Measurements from ENCODE around the gene VSIG2.

GRCh38 chr11:124746621-124747243 lies 5.3 kb downstream of the VSIG2 start:
- TF ChIP-seq EP300 (IDR thresholded peaks at IDR 0.05) (peak in 1 of 2 donors; percentile 27), CTCF (IDR thresholded peaks at IDR 0.05) (peak in 2 of 5 experiments; percentile 12 to 41)
